ENCODE data around the gene FAXDC2.

- TF ChIP-seq CTCF (IDR thresholded peaks at IDR 0.05), result no peak
- TF ChIP-seq POLR2A (IDR thresholded peaks at IDR 0.05), result no peak
These were observed 56.5 kb downstream of the FAXDC2 start for GRCh38 chr5:154793599-154794524.

Data from uterus (tissue), 2 donors.